NCI-H460 (cell line): ENCODE results near the gene DSN1. TPM values are rescaled to one million over a fixed set of nuclear protein-coding genes. Genes with fewer than 3 reads are reported as not detected.
"Not testable (repeated sequence)": the region's sequence is repeated elsewhere in the genome, so short reads cannot be mapped to it uniquely, and the experiment has no call there.

ENCODE experiments used
- DNase-seq: peaks from one replicate; pipeline ENCODE4 v3.0.0-alpha.2; 2016; ENCODE audit warnings: low read depth; ENCODE audit errors: extremely low read depth
- polyA plus RNA-seq: library from polyadenylated mRNA; depleted of rRNA; stranded (reverse); fragments of >200 nt; gene quantifications from 2 replicates; pipeline ENCODE4 v1.2.3, GENCODE V29; 2014; cell fraction: nucleus; rRNA removed
- total RNA-seq: library from RNA; depleted of rRNA; stranded (reverse); fragments of >200 nt; shearing (Covaris generic); gene quantifications from 2 replicates; pipeline ENCODE4 v1.2.3, GENCODE V29; 2014; rRNA removed

The DSN1 gene, protein sequence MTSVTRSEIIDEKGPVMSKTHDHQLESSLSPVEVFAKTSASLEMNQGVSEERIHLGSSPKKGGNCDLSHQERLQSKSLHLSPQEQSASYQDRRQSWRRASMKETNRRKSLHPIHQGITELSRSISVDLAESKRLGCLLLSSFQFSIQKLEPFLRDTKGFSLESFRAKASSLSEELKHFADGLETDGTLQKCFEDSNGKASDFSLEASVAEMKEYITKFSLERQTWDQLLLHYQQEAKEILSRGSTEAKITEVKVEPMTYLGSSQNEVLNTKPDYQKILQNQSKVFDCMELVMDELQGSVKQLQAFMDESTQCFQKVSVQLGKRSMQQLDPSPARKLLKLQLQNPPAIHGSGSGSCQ
- total RNA-seq: 14.8 and 19.2 TPM in 2 replicates
- 28.8 and 50.9 TPM in 2 replicates for polyA plus RNA-seq

DNA sequence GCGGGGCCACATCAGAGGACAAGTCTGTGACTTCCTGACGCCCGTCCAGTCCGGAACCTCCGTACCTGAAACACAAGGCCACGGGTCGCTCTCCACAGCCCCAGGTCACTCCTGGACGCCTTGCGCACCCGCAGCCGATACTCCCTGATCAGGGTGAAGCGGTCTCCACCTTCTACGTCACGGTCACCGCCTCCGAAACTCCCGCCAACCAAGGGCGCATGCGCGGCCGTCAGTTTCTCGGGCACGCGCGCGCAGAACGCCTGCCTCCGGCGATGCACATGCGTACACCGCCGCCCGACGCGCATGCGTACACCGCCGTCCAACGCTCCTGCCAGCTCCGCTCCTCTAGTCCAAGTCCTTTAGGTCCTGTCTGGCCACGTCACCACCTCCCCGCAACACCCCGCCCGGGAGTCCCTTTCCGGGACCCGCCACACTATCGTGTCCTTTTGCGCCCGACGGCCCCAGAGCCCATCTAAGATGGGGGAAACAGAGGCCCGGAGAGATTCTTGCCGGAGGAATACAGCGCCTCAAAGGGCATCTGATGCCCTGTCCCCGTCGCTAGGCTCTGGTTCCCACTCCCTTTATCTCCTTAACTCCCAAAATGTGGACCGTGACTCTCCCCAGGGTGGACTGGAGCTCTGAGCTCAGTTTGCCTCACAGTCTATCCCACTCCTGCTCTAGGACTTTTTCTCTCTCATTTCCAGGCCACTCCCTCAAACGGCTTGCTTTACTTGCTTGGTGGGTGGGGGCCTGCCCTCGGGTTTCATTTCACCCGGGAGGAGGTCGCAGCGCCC, at the start of gene DSN1:
Gene DSN1 (minus strand): TSS at position 167 of the 794 bp plus-strand sequence. CDS start 2,305 bp downstream, outside the sequence.
- peak; percentile 97 for DNase-seq

GRCh38 chr20:36823121-36823520, 49.6 kb upstream of the DSN1 start:
- DNase-seq: no peak

- DNase-seq: no peak
These were observed 48.4 kb upstream of the DSN1 start for GRCh38 chr20:36821964-36822437.

- DNase-seq: no peak
These were observed 47.4 kb upstream of the DSN1 start for GRCh38 chr20:36820928-36821327.

- DNase-seq: no peak
These were observed 46.5 kb upstream of the DSN1 start for GRCh38 chr20:36820073-36820472.

DNA sequence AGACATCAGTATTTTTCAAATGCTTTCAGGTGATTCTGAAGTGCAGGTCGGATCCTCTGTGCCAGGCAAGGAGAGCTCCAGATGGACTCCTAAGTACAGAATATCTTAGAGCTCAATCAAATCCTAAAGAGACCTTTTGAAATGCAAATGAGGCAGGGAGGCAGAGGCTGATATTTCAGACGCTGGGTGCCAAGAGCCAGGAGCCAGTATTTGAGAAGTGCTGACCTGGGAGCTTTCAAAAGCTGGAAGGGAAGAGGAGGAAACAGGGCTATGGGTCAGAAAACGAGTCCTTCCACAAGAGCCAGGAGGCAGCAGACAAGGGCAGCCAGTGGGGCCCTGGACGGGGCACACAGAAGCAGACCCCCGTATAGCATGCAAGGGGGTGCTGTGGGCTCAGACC, 46.1 kb upstream of the DSN1 start:
- no peak for DNase-seq

GRCh38 chr20:36818861-36819260, 45.3 kb upstream of the DSN1 start:
- no peak for DNase-seq

GRCh38 chr20:36818185-36818584, 44.6 kb upstream of the DSN1 start:
- DNase-seq: no peak

GRCh38 chr20:36817496-36817895, 43.9 kb upstream of the DSN1 start:
- DNase-seq: no peak

GRCh38 chr20:36815454-36816091, 42.0 kb upstream of the DSN1 start:
- DNase-seq: no peak

DNA sequence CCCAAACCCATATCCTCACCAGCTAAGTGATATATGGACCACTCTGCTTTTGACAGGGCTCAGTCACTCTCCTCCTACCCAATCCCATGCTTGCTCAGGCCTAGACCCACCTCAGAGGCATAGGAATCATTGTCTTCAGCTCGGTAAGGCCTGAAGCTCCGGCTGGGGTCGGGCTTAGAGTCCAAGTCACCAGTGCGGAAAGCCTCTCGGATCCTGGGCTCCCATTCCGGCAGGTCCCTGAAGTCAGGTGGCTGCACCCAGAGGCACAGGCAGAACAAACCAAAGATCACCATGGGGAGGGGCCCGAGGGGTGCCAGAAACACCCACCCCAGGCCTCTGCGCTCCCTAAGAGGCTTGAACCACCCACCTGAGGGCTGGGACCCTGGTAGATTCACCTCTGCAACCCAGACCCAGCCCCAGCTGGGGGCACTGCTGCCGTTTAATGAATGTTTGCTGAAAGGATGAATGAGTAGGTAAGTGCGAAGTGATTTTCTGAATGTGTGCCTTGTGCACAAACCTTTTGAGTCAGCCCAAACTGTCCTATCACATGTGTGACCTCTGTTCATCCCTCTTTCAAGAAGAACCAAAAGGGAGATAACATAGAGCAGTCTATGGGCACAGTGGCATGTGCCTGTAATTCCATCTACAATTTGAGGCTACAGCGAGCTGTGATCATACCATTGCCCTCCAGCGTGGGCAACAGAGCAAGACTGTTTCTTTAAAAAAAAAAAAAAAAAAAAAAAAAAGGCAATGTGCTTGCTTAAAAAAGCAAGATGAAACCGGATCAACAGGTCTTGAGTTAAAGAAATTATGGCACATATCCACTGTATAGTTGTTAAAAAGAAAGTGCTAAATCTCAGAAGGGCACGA, 39.3 kb upstream of the DSN1 start:
- no peak for DNase-seq

DNA sequence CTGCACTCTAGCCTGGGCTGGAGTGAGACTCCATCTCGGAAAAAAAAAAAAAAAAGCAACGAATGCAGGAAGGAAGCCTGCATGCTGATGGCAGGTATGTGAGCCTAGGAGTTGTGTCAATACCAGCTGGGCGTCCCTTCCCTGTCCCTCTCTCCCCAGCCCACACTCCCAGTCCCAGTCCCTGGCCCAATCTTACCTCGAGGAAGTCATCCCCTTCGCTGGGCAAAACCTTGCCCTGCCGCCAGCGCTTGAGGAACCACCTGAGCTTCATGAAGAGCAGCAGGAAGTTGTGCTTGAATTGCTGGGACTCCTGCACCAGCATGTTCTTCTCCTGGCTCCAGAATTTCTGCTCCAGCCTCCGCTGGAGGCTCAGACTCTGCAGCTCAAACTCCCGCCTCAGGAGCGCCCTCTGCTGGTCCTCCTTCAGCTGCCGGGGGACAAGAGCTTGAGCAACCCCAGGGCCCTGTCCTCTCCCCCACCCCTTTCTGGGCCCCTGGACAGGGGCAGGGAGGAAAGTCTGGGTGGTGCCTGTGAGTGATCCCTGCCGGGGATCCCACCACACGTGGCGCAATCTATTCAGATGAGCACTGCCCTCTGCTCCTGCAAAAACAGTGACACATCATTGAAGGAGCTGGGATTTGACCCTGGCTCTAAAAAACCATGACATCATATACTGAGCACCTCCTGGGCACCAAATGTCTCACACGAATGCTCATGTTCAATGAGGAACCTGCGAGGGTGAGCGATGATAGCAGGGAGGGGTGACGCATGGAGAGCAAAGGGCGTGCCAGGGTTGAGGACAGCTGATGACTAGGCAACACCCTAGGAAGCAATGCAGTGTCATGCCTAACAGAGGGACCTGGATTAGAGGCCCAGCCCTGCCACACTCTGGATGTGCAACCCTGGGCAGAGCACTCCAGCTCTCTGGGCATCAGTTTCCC, 35.0 kb upstream of the DSN1 start:
- DNase-seq: peak; percentile 67

GRCh38 chr20:36806049-36806448, 32.5 kb upstream of the DSN1 start:
- no peak for DNase-seq

DNA sequence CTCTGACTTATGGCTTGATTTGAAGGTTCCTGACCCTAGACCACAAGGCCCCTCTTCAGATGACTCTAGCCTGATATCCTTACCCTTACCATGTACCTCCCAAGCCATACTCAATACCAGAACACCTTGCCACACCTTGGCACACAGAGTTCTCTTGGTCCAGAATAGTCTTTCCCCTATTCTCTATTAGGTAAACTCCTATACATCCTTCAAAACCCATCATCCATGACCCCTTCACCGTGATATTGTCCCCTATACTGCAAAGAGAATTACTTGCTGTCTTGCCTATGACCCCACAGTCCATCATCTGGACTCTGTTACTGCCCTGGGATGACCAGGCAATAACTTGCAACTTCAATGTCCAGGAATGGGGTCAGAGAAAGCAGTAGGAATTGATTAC, 31.8 kb upstream of the DSN1 start:
- DNase-seq: no peak

DNA sequence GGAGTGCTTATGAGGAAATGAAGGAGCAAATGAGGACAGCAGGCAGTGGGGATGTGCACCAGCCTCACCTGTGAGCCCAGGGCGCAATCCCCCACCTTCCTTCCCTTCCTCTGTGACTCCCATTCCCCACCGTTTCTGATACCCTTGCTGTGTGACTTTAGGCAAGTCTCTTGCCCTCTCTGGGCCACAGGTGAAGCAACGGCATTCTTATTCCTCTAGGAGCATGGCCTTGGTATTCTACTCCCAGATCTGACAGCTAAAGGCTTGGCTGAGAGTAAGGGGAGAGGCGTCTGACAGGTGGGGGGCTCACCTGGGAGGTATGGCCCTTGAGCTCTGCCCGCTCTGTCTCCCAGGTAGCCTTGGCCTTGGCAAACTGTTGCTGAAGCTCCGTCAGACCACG, 30.9 kb upstream of the DSN1 start:
- no peak for DNase-seq

DNA sequence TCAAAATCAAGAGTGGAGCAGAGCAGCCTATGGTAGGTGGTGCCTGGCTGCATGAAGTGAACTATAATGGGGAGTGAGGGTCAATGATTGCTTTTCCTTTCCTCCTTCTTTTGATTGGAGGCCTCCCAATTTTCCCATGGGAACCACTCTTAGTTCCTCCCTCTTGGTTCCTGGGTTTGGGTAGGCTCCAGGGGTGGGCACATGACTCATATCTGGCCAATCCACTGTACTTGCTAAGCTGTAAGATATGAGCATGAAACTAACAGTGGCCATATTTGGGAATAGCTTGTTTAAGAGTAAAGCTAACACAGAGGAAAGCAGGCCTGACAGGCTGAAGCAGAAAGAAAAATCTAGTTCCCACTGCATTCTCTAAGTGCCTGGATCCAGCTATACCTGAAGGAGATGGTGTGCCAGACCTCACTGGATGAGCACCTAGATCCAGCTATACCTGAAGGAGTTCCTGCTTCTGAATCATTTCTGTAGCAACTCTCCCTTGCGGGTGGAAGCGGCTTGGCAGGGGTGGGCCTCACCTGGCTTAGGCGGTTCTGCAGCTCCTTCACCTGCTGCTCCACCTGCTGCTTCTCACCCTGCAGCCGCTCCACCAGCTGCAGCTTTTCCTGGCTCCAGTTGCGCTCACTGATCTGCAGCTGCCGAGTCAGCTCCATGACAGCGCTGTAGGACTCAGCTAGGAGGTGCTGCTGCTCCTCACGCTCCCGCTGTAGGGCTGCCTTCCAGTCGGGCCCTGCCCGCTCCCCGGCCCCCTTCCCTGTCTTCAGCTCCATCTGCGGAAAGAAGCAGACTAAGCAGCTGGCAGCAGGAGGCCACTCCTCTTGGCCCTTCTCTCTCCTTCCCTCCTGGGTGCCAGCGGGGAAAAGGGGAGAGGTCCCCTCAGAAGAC, 29.0 kb upstream of the DSN1 start:
- DNase-seq: no peak

DNA sequence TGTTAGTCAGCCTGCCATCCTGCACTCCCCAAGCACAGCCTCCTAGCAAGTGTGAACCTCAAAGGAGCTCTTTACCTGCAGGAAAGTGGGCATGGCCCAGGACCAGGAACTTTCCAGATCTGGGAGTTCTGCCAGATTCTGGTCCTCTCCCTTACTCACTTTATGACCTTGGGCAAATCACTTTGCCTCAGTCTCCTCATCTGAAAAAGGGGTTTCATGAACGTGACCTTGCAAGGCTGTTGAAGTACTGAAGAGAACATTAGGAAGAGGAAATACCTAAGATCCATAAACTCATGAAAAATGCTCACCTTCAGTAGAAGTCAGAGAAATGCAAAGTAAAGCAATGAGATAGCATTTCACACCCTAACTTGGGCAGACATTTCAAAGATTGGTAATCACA, 26.8 kb upstream of the DSN1 start:
- no peak for DNase-seq

DNA sequence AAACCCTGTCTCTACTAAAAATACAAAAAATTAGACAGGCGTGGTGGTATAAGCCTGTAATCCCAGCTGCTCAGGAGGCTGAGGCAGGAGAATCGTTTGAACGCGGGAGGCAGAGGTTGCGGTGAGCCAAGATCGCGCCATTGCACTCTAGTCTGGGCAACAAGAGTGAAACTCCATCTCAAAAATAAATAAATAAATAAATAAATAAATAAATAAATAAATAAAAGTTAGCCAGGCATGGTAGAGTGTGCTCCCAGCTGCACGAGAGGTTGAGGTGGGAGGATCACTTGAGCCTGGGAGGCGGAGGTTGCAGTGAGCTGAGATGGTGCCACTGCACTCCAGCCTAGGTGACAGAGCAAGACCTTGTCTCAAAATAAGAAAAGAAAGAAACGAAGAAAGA, 25.8 kb upstream of the DSN1 start:
- not testable (repeated sequence) for DNase-seq
